AG04450 (cell line): ENCODE results near the gene REC8. TPM values are rescaled to one million over a fixed set of nuclear protein-coding genes. Genes with fewer than 3 reads are reported as not detected.
A peak's percentile ranks its signal among the peaks of the same experiment; 100 is the strongest.
"Not testable (repeated sequence)": the region's sequence is repeated elsewhere in the genome, so short reads cannot be mapped to it uniquely, and the experiment has no call there.

Experiments used
- CTCF ChIA-PET: fragments of 300-600, 350-600 bp; formaldehyde crosslinking; extraction: SDS; loops from one replicate; lab custom pipeline; 2022; ENCODE audit warnings: antibody characterized with exemption, inconsistent platforms; lab: Charles Lee
- POLR2A ChIA-PET: fragments of 350-600 bp; formaldehyde crosslinking; extraction: SDS; loops from one replicate; lab custom pipeline; 2021; ENCODE audit warnings: antibody characterized with exemption, inconsistent platforms; lab: Yijun Ruan, JAX
- DNase-seq: peaks from one replicate; pipeline ENCODE4 v3.0.0-alpha.2; 2011; ENCODE audit warnings: low read depth, low spot score
- H3K27ac ChIP-seq: one replicate; pipeline ENCODE4 v1.5.1; 2012; ENCODE audit warnings: low read depth, low read length, control low read depth
- H3K27me3 ChIP-seq: one replicate; pipeline ENCODE4 v1.6.0; 2012; ENCODE audit warnings: low read length; ENCODE audit not compliant: control insufficient read depth, insufficient read depth
- H3K4me3 ChIP-seq: 2 replicates; pipeline ENCODE4 v1.5.1; 2011; ENCODE audit warnings: mild to moderate bottlenecking, low read depth, low read length, control low read depth
- H3K9me3 ChIP-seq: 2 replicates; pipeline ENCODE4 v1.5.1; 2012; ENCODE audit warnings: low read length; ENCODE audit not compliant: control insufficient read depth, insufficient read depth
- polyA plus RNA-seq: library from polyadenylated mRNA; depleted of rRNA; stranded (reverse); fragments of >200 nt; gene quantifications from 2 replicates; pipeline ENCODE4 v1.2.3, GENCODE V29; 2011
- TF ChIP-seq, protein P1 (sequence below): IDR thresholded peaks from 2 replicates; pipeline ENCODE4 v1.5.1; 2011; ENCODE audit warnings: low read depth, low read length, control low read depth, inconsistent platforms

Gene REC8
- polyA plus RNA-seq, 1 experiment: 1.5 TPM

DNA sequence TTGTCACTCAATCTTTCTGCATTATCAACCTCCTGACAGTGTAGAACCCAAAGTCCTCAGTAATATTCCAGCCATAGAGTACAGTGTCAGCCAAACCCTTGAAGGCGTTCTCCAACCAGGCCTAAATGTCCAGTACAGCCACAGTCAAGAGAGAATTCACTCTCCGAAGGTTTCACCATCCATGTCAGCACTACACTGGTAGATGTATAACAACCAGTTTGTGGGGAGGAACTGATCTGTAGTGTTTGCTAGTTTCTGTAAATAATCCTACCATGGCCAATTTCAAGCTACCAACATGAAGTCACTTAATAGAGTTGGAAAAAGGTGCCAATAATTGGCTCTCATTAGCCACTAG is 44.4 kb downstream of the REC8 start:
- DNase-seq: no peak
- H3K4me3 ChIP-seq: peak overlapping the region; percentile 79
- ChIA-PET CTCF (interaction anchor here (0.9 to 1.8 kb wide), 3 partner anchors 11 to 81 kb away, joined by 3 to 15 read pairs (median 3); no protein-coding TSS in a partner anchor), POLR2A (interaction anchor here (0.8 to 1.6 kb wide), 7 partner anchors 15 to 84 kb away, joined by 3 to 9 read pairs (median 4); partner anchors contain the start of genes RABGGTA and TINF2)
- no peaks in the 10 kb centered on the region for H3K27me3 ChIP-seq
- H3K27ac ChIP-seq: peak overlapping the region; percentile 84
- no peaks in the 10 kb centered on the region; the same call in 1 of the 2 replicates for H3K9me3 ChIP-seq
- TF ChIP-seq, protein P1, sequence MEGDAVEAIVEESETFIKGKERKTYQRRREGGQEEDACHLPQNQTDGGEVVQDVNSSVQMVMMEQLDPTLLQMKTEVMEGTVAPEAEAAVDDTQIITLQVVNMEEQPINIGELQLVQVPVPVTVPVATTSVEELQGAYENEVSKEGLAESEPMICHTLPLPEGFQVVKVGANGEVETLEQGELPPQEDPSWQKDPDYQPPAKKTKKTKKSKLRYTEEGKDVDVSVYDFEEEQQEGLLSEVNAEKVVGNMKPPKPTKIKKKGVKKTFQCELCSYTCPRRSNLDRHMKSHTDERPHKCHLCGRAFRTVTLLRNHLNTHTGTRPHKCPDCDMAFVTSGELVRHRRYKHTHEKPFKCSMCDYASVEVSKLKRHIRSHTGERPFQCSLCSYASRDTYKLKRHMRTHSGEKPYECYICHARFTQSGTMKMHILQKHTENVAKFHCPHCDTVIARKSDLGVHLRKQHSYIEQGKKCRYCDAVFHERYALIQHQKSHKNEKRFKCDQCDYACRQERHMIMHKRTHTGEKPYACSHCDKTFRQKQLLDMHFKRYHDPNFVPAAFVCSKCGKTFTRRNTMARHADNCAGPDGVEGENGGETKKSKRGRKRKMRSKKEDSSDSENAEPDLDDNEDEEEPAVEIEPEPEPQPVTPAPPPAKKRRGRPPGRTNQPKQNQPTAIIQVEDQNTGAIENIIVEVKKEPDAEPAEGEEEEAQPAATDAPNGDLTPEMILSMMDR: no peak

DNA sequence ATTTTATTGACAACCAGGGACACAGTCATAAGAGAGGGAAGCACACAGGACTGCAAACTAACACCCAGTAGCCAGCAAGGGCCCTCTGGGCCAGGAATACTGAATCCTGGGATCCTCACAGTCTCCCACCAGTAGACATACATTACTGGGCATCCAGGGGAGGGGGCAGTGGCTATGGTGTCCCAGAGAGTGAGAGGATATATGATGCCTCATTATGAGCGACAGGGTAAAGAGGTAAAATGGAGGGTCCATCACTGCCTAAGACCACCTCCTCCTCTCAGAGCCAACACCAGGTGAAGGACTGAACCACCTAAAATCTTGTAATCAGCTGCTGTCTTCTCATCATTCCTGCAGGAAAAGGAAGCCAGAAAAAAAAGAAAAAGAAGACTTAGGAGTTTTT is 45.0 kb downstream of the REC8 start:
- H3K9me3 ChIP-seq, H3K4me3 ChIP-seq, DNase-seq, H3K27me3 ChIP-seq, H3K27ac ChIP-seq: not testable (repeated sequence)
- ChIA-PET CTCF (interaction anchor here (1.8 kb wide), 1 partner anchor 80 kb away, joined by 15 read pairs; no protein-coding TSS in a partner anchor), POLR2A (interaction anchor here (1.6 kb wide), 1 partner anchor 84 kb away, joined by 4 read pairs; no protein-coding TSS in a partner anchor)

DNA sequence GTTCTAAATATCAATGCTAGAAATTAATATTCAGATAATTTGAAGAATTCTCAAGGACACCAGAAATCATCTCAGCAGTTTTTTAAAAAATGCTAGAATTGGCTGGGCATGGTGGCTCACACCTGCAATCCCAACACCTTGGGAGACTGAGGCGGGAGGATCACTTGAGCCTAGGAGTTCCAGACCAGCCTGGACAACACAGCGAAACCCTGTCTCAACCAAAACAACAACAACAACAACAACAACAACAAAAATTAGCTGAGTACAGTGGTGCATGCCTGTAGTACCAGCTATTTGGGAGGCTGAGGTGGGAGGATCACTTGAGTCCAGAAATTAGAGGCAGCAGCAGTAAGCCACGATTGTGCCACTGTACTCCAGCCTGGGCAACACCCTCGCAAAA is 47.2 kb downstream of the REC8 start:
- ChIA-PET POLR2A (interaction anchor here (0.6 kb wide), 1 partner anchor 37 kb away, joined by 5 read pairs; no protein-coding TSS in a partner anchor), CTCF (interaction anchor here (1.0 to 2.0 kb wide), 3 partner anchors 78 to 114 kb away, joined by 3 to 8 read pairs (median 3); partner anchors contain the start of gene CIDEB)
- no peak for DNase-seq
- no peaks in the 10 kb centered on the region for H3K9me3 ChIP-seq
- H3K4me3 ChIP-seq: no peak overlapping the region
- no peak overlapping the region for H3K27ac ChIP-seq
- H3K27me3 ChIP-seq: no peaks in the 10 kb centered on the region
- TF ChIP-seq, protein P1: no peak

DNA sequence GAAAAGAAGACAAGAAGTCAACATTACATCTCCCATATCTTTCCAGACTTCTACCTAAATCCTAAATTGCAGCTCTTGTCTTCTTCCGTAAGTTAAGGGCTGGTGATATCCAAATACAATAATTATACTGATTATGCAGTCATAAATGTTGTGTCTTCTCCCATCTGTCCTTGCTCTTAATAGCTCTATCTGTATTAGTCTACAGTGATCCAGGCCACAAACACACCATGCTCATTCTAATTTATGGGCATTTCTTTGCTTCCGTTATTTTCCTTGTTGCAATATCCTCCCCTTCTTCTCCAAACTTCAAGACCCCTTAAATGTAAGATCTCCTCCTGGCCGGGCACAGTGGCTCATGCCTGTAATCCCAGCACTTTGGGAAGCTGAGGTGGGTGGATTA is 47.6 kb downstream of the REC8 start:
- TF ChIP-seq, protein P1: no peak
- Histone ChIP-seq H3K27ac (no peak overlapping the region), H3K4me3 (no peak overlapping the region), H3K27me3 (no peaks in the 10 kb centered on the region), H3K9me3 (no peaks in the 10 kb centered on the region)
- no peak for DNase-seq
- CTCF ChIA-PET: interaction anchor here (0.7 to 2.0 kb wide), 5 partner anchors 22 to 114 kb away, joined by 3 to 8 read pairs (median 3); partner anchors contain the start of genes CIDEB and IRF9
- POLR2A ChIA-PET: interaction anchor here (0.6 kb wide), 1 partner anchor 37 kb away, joined by 5 read pairs; no protein-coding TSS in a partner anchor

DNA sequence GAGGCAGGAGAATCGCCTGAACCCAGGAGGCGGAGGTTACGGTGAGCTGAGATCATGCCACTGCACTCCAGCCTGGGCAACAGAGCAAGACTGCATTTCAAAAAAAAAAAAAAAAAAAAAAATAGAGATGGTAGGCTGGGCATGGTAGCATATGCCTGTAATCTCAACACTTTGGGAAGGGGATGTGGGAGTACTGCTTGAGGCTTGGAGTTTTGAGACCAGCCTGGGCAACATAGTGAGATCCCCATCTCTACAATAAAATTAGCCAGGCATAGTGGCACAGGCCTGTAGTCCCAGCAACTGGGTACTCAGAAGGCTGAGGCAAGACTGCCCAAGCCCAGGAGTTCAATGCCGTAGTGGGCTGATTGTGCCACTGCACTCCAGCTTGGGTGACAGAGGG is 51.1 kb downstream of the REC8 start:
- H3K4me3 ChIP-seq, CTCF ChIA-PET, DNase-seq, POLR2A ChIA-PET, H3K27me3 ChIP-seq, H3K27ac ChIP-seq, H3K9me3 ChIP-seq: not testable (repeated sequence)

DNA sequence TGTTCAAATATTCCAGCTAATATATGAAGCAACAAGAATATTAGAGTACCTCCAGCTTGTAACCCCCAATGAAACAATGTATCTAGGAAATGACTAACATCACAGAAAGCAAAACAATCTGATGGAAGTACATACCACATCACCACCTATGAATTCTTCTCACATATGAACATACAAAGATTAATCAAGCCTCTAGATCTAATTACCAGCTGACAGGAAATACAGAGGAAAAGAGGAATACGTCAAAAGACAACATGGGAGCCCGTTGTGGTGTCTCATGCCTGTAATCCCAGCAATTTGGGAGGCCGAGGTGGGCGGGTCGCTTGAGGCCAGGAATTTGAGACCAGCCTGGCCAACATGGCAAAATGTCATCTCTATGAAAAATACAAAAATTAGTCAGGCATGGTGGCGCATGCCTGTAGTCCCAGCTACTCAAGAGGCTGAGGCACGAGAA is 52.8 kb downstream of the REC8 start:
- CTCF ChIA-PET: interaction anchor here (0.5 to 1.0 kb wide), 2 partner anchors 18 to 176 kb away, joined by 3 read pairs; partner anchors contain the start of gene TINF2

More for the DNA sequence above, 52.8 kb downstream of the REC8 start:
- Histone ChIP-seq H3K27ac (no peak overlapping the region), H3K9me3 (no peaks in the 10 kb centered on the region), H3K27me3 (no peaks in the 10 kb centered on the region), H3K4me3 (no peak overlapping the region)
- POLR2A ChIA-PET: interaction anchor here (1.2 to 1.4 kb wide), 2 partner anchors 11 to 17 kb away, joined by 4 to 7 read pairs; partner anchors contain the start of genes CHMP4A and TINF2
- DNase-seq: peak; percentile 47
- TF ChIP-seq, protein P1: no peak
